22Rv1 (cell line): ENCODE results near the gene OR4B1.

Experiments used
- CTCF ChIP-seq: fragments of 450-650 bp; IDR thresholded peaks from 2 replicates; pipeline ENCODE4 v1.5.1; 2017; ENCODE audit warnings: mild to moderate bottlenecking
- ZFX ChIP-seq: fragments of 450-650 bp; IDR thresholded peaks from 2 replicates; pipeline ENCODE4 v1.6.1; 2017; ENCODE audit warnings: antibody characterized with exemption, borderline replicate concordance

GRCh38 chr11:48261600-48261999 lies 45.0 kb downstream of the OR4B1 start:
- TF ChIP-seq CTCF (no peak), ZFX (no peak)
